Activated T-helper 1 cell treated with anti-CD3 and anti-CD28 coated beads, Interleukin-2, amount 50 U/mL, for 16 hours (primary cell): Measurements from ENCODE around the gene TMEM120A.

Source experiments
- DNase-seq, 2 donors: peaks; one replicate each; pipeline ENCODE4 v3.0.0-alpha.2; 2020; ENCODE audit warnings: low read depth in 1 of 2, low spot score in 1 of 2

TMEM120A gene

GRCh38 chr7:75995996-75996395 is 1.6 kb upstream of the TMEM120A start:
- DNase-seq = no peak

GRCh38 chr7:75995052-75995471 is 667 bp upstream of the TMEM120A start:
- no peak for DNase-seq

GRCh38 chr7:75993689-75994387 is 557 bp downstream of the TMEM120A start:
- DNase-seq = no peak

- no peak for DNase-seq
Observed at GRCh38 chr7:75992083-75992755, 2.2 kb downstream of the TMEM120A start.

- no peak for DNase-seq
Observed at GRCh38 chr7:75991531-75992082, 2.8 kb downstream of the TMEM120A start.

- no peak for DNase-seq
Observed at GRCh38 chr7:75989500-75990388, 4.7 kb downstream of the TMEM120A start.

- no peak for DNase-seq
Observed at GRCh38 chr7:75988568-75989499, 5.6 kb downstream of the TMEM120A start.

GRCh38 chr7:75987805-75988567 is 6.4 kb downstream of the TMEM120A start:
- DNase-seq = no peak

GRCh38 chr7:75987026-75987804 is 7.2 kb downstream of the TMEM120A start:
- DNase-seq = no peak

- DNase-seq = no peak
Observed at GRCh38 chr7:75986147-75986781, 8.1 kb downstream of the TMEM120A start.

GRCh38 chr7:75985518-75986146 is 8.8 kb downstream of the TMEM120A start:
- no peak for DNase-seq

- no peak for DNase-seq
Observed at GRCh38 chr7:75985009-75985517, 9.3 kb downstream of the TMEM120A start.

- DNase-seq = no peak
Observed at GRCh38 chr7:75984130-75985008, 10.0 kb downstream of the TMEM120A start.

GRCh38 chr7:75983471-75984129 is 10.8 kb downstream of the TMEM120A start:
- DNase-seq = no peak

- no peak for DNase-seq
Observed at GRCh38 chr7:75982306-75983064, 11.9 kb downstream of the TMEM120A start.
